Activated T-cell treated with anti-CD3 and anti-CD28 coated beads, Interleukin-2, amount 50 U/mL, for 72 hours (primary cell): ENCODE data around the gene ARHGAP44. TPM values are rescaled to one million over a fixed set of nuclear protein-coding genes. Genes with fewer than 3 reads are reported as not detected.
A peak's percentile ranks its signal among the peaks of the same experiment; 100 is the strongest.

ENCODE experiments used
- ATAC-seq, 2 donors: fragments of 150-1000 bp; cut with Tn5 transposase; replicated peaks in 1 of 2; 2 replicates each; pipeline ENCODE4 v1.10.0; 2021; ENCODE audit warnings: moderate library complexity in 2 of 2, mild to moderate bottlenecking in 1 of 2
- DNase-seq, 2 donors: peaks; one replicate each; pipeline ENCODE4 v3.0.0; 2021 to 2022; ENCODE audit warnings: mixed read lengths in 1 of 2
- H3K27ac Mint-ChIP-seq: one replicate; pipeline ENCODE4 v1.8.0; 2022; ENCODE audit warnings: mild to moderate bottlenecking, moderate library complexity, mixed read lengths
- H3K27me3 Mint-ChIP-seq: one replicate; pipeline ENCODE4 v1.8.0; 2022; ENCODE audit warnings: low read depth, mixed read lengths
- H3K36me3 Mint-ChIP-seq, 2 donors: one replicate each; pipeline ENCODE4 v1.8.0; 2022; ENCODE audit warnings: mixed read lengths in 2 of 2, mild to moderate bottlenecking in 1 of 2; ENCODE audit not compliant: insufficient read depth in 2 of 2
- H3K4me1 Mint-ChIP-seq: one replicate; pipeline ENCODE4 v1.8.0; 2022; ENCODE audit warnings: low read depth, mixed read lengths
- H3K4me3 Mint-ChIP-seq, 2 donors: one replicate each; pipeline ENCODE4 v1.8.0; 2022; ENCODE audit warnings: mild to moderate bottlenecking in 2 of 2, mixed read lengths in 2 of 2, moderate library complexity in 2 of 2
- H3K9me3 Mint-ChIP-seq, 2 donors: one replicate each; pipeline ENCODE4 v1.8.0; 2022; ENCODE audit warnings: mixed read lengths in 2 of 2
- total RNA-seq, 2 donors: library from RNA; stranded (reverse); gene quantifications; one replicate each; pipeline ENCODE4 v1.2.3, GENCODE V29; 2022

ARHGAP44 gene
- total RNA-seq, 2 donors from 2014 or later = 0.55 TPM; not detected in 1

GRCh38 chr17:12996941-12997340, 207.6 kb downstream of the ARHGAP44 start:
- no peak for ATAC-seq
- no peak overlapping the region for H3K27ac Mint-ChIP-seq
- no peaks in the 10 kb centered on the region for H3K4me1 Mint-ChIP-seq
- H3K4me3 Mint-ChIP-seq = no peak overlapping the region
- H3K36me3 Mint-ChIP-seq = peaks cover 5 to 30% of the 10 kb centered on the region in 2 donors
- no peaks in the 10 kb centered on the region for H3K9me3 Mint-ChIP-seq
- no peaks in the 10 kb centered on the region for H3K27me3 Mint-ChIP-seq
- no peak for DNase-seq

- Mint-ChIP-seq H3K27ac (no peak overlapping the region), H3K4me3 (no peak overlapping the region), H3K4me1 (no peaks in the 10 kb centered on the region), H3K9me3 (no peaks in the 10 kb centered on the region), H3K27me3 (no peaks in the 10 kb centered on the region), H3K36me3 (peaks cover 4 to 25% of the 10 kb centered on the region in 2 donors)
- no peak for DNase-seq
- no peak for ATAC-seq
Observed at GRCh38 chr17:12998461-12998860, 209.2 kb downstream of the ARHGAP44 start.

- peaks cover 3% of the 10 kb centered on the region for H3K4me1 Mint-ChIP-seq
- no peaks in the 10 kb centered on the region for H3K27me3 Mint-ChIP-seq
- no peak for ATAC-seq
- peaks cover 4 to 26% of the 10 kb centered on the region in 2 donors for H3K36me3 Mint-ChIP-seq
- DNase-seq = no peak
- no peaks in the 10 kb centered on the region for H3K9me3 Mint-ChIP-seq
- no peak overlapping the region for H3K27ac Mint-ChIP-seq
- no peak overlapping the region for H3K4me3 Mint-ChIP-seq
Observed at GRCh38 chr17:12998874-12999273, 209.6 kb downstream of the ARHGAP44 start.

- H3K9me3 Mint-ChIP-seq = no peaks in the 10 kb centered on the region
- no peak for DNase-seq
- H3K4me3 Mint-ChIP-seq = no peak overlapping the region
- ATAC-seq = no peak
- H3K4me1 Mint-ChIP-seq = peaks cover 5% of the 10 kb centered on the region
- H3K27me3 Mint-ChIP-seq = no peaks in the 10 kb centered on the region
- peaks cover 3 to 20% of the 10 kb centered on the region in 2 donors for H3K36me3 Mint-ChIP-seq
- H3K27ac Mint-ChIP-seq = no peak overlapping the region
Observed at GRCh38 chr17:13000561-13000960, 211.3 kb downstream of the ARHGAP44 start.

GRCh38 chr17:13001991-13002615, 212.8 kb downstream of the ARHGAP44 start:
- DNase-seq (no peak), ATAC-seq (no peak)
- no peaks in the 10 kb centered on the region for H3K9me3 Mint-ChIP-seq
- H3K27ac Mint-ChIP-seq = no peak overlapping the region
- no peaks in the 10 kb centered on the region for H3K27me3 Mint-ChIP-seq
- H3K4me3 Mint-ChIP-seq = no peak overlapping the region
- peaks cover 5% of the 10 kb centered on the region for H3K4me1 Mint-ChIP-seq
- peaks cover 3 to 15% of the 10 kb centered on the region in 2 donors for H3K36me3 Mint-ChIP-seq

- DNase-seq = peak; percentile 29 to 38
- peak in 1 of 2 donors; percentile 47 for ATAC-seq
- no peak overlapping the region for H3K27ac Mint-ChIP-seq
- H3K9me3 Mint-ChIP-seq = no peaks in the 10 kb centered on the region
- H3K4me1 Mint-ChIP-seq = peaks cover 5% of the 10 kb centered on the region
- H3K4me3 Mint-ChIP-seq = no peak overlapping the region
- peaks cover 0 to 12% of the 10 kb centered on the region in 2 donors for H3K36me3 Mint-ChIP-seq
- no peaks in the 10 kb centered on the region for H3K27me3 Mint-ChIP-seq
Observed at GRCh38 chr17:13002761-13003453, 213.6 kb downstream of the ARHGAP44 start.

GRCh38 chr17:13003454-13003851, 214.2 kb downstream of the ARHGAP44 start:
- H3K4me3 Mint-ChIP-seq = no peak overlapping the region
- H3K27me3 Mint-ChIP-seq = no peaks in the 10 kb centered on the region
- peaks cover 0 to 12% of the 10 kb centered on the region in 2 donors for H3K36me3 Mint-ChIP-seq
- peak in 1 of 2 donors; percentile 19 for ATAC-seq
- peaks cover 5% of the 10 kb centered on the region for H3K4me1 Mint-ChIP-seq
- DNase-seq = no peak
- H3K27ac Mint-ChIP-seq = no peak overlapping the region
- no peaks in the 10 kb centered on the region for H3K9me3 Mint-ChIP-seq

GRCh38 chr17:13003927-13004326, 214.6 kb downstream of the ARHGAP44 start:
- no peak overlapping the region for H3K27ac Mint-ChIP-seq
- H3K27me3 Mint-ChIP-seq = no peaks in the 10 kb centered on the region
- H3K36me3 Mint-ChIP-seq = peaks cover 2 to 15% of the 10 kb centered on the region in 2 donors

GRCh38 chr17:13004336-13004735, 215.0 kb downstream of the ARHGAP44 start:
- Mint-ChIP-seq H3K4me3 (no peak overlapping the region), H3K27ac (no peak overlapping the region), H3K9me3 (no peaks in the 10 kb centered on the region), H3K4me1 (peaks cover 5% of the 10 kb centered on the region), H3K36me3 (peaks cover 2 to 16% of the 10 kb centered on the region in 2 donors), H3K27me3 (no peaks in the 10 kb centered on the region)
- ATAC-seq (no peak), DNase-seq (no peak)

More at GRCh38 chr17:13003927-13004326, 214.6 kb downstream of the ARHGAP44 start:
- no peaks in the 10 kb centered on the region for H3K9me3 Mint-ChIP-seq
- DNase-seq = no peak
- H3K4me1 Mint-ChIP-seq = peaks cover 5% of the 10 kb centered on the region
- no peak overlapping the region for H3K4me3 Mint-ChIP-seq
- ATAC-seq = no peak

- no peak for DNase-seq
- Mint-ChIP-seq H3K4me3 (no peak overlapping the region), H3K27me3 (no peaks in the 10 kb centered on the region), H3K9me3 (no peaks in the 10 kb centered on the region), H3K36me3 (peaks cover 4 to 20% of the 10 kb centered on the region in 2 donors), H3K27ac (no peak overlapping the region), H3K4me1 (peaks cover 5% of the 10 kb centered on the region)
- ATAC-seq = no peak
Observed at GRCh38 chr17:13005530-13005929, 216.2 kb downstream of the ARHGAP44 start.

GRCh38 chr17:13008461-13008860, 219.2 kb downstream of the ARHGAP44 start:
- Mint-ChIP-seq H3K27ac (no peak overlapping the region), H3K4me1 (peaks cover 5% of the 10 kb centered on the region), H3K4me3 (no peak overlapping the region), H3K36me3 (peaks cover 8 to 28% of the 10 kb centered on the region in 2 donors), H3K27me3 (no peaks in the 10 kb centered on the region), H3K9me3 (no peaks in the 10 kb centered on the region)
- DNase-seq = no peak
- ATAC-seq = no peak

GRCh38 chr17:13010959-13011358, 221.7 kb downstream of the ARHGAP44 start:
- peaks cover 19% of the 10 kb centered on the region for H3K4me1 Mint-ChIP-seq
- no peak for ATAC-seq
- H3K36me3 Mint-ChIP-seq = peaks cover 15 to 36% of the 10 kb centered on the region in 2 donors
- no peak for DNase-seq
- H3K9me3 Mint-ChIP-seq = no peaks in the 10 kb centered on the region
- H3K4me3 Mint-ChIP-seq = no peak overlapping the region
- H3K27ac Mint-ChIP-seq = no peak overlapping the region
- H3K27me3 Mint-ChIP-seq = no peaks in the 10 kb centered on the region

- no peak overlapping the region for H3K4me3 Mint-ChIP-seq
- peak overlapping the region; percentile 80 for H3K27ac Mint-ChIP-seq
- no peaks in the 10 kb centered on the region for H3K9me3 Mint-ChIP-seq
- ATAC-seq (no peak), DNase-seq (no peak)
- H3K27me3 Mint-ChIP-seq = no peaks in the 10 kb centered on the region
- peaks cover 15 to 27% of the 10 kb centered on the region in 2 donors for H3K36me3 Mint-ChIP-seq
- peaks cover 39% of the 10 kb centered on the region for H3K4me1 Mint-ChIP-seq
Observed at GRCh38 chr17:13014801-13015200, 225.5 kb downstream of the ARHGAP44 start.
